SK-N-SH treated with all-trans-retinoic acid at 6 μM for 48 hours (cell line): ENCODE data around the gene RPL28.

ENCODE experiments used
- ARNTL ChIP-seq: fragments of 450-650 bp; formaldehyde crosslinking; IDR thresholded peaks from 2 replicates; pipeline ENCODE4 v1.5.0; 2020; ENCODE audit warnings: low read depth, mild to moderate bottlenecking, moderate library complexity, borderline replicate concordance
- CSDC2 ChIP-seq: fragments of 250-450 bp; sonication (Bioruptor Pico); IDR thresholded peaks from 2 replicates; pipeline ENCODE4 v1.5.0; 2020; ENCODE audit warnings: mild to moderate bottlenecking, moderate library complexity
- ISL1 ChIP-seq: fragments of 250-450 bp; sonication (Bioruptor Pico); IDR thresholded peaks from 2 replicates; pipeline ENCODE4 v2.1.2; 2022; ENCODE audit warnings: mild to moderate bottlenecking, moderate library complexity
- OSR1 ChIP-seq: fragments of 250-450 bp; sonication (Bioruptor Pico); IDR thresholded peaks from 2 replicates; pipeline ENCODE4 v1.8.0; 2022; ENCODE audit warnings: moderate library complexity, mild to moderate bottlenecking, inconsistent platforms
- PATZ1 ChIP-seq: fragments of 250-450 bp; sonication (Bioruptor Pico); IDR thresholded peaks from 2 replicates; pipeline ENCODE4 v1.8.0; 2020; ENCODE audit warnings: mild to moderate bottlenecking, moderate library complexity, borderline replicate concordance
- POU6F1 ChIP-seq: fragments of 250-450 bp; sonication (Bioruptor Pico); IDR thresholded peaks from 2 replicates; pipeline ENCODE4 v1.8.0; 2021; ENCODE audit warnings: low read depth, mild to moderate bottlenecking, moderate library complexity, borderline replicate concordance
- PPARA ChIP-seq: fragments of 250-450 bp; sonication (Bioruptor Pico); IDR thresholded peaks from 2 replicates; pipeline ENCODE4 v1.5.0; 2020; ENCODE audit warnings: mild to moderate bottlenecking, borderline replicate concordance
- TSHZ2 ChIP-seq: fragments of 250-450 bp; sonication (Bioruptor Pico); IDR thresholded peaks from 2 replicates; pipeline ENCODE4 v1.5.0; 2020; ENCODE audit warnings: mild to moderate bottlenecking, moderate library complexity
- ZNF565 ChIP-seq: fragments of 450-650 bp; formaldehyde crosslinking; conservative IDR thresholded peaks from 2 replicates; pipeline ENCODE4 v1.5.0; 2020; ENCODE audit warnings: low read depth, mild to moderate bottlenecking, moderate library complexity

GRCh38 chr19:55354698-55355212 lies 31.0 kb upstream of the RPL28 start, which contains the start of gene COX6B2:
- no peak for TF ChIP-seq POU6F1 (CRISPR knock-in tag)
- no peak for TF ChIP-seq ISL1 (CRISPR knock-in tag)
- no peak for TF ChIP-seq PATZ1
- TF ChIP-seq ZNF565 (CRISPR knock-in tag), result no peak
- TF ChIP-seq OSR1 (CRISPR knock-in tag), result no peak
- TF ChIP-seq TSHZ2, result no peak
- TF ChIP-seq PPARA (CRISPR knock-in tag), result no peak
- no peak for TF ChIP-seq ARNTL
- TF ChIP-seq CSDC2 (CRISPR knock-in tag), result no peak
